Bronchial epithelial cell (primary cell): ENCODE results near the gene MFNG. TPM values are rescaled to one million over a fixed set of nuclear protein-coding genes. Genes with fewer than 3 reads are reported as not detected.
A peak's percentile ranks its signal among the peaks of the same experiment; 100 is the strongest.

Experiments used
- DNase-seq: peaks from one replicate; pipeline ENCODE4 v3.0.0-alpha.2; 2010; ENCODE audit warnings: low read depth
- FAIRE-seq: peaks from 2 replicates; lab custom pipeline; 2011; peaks lifted over from hg19 to GRCh38; lab: Jason Lieb, UNC
- H3K27me3 ChIP-seq: 2 replicates; pipeline ENCODE4 v1.5.1; 2011; ENCODE audit warnings: low read length; ENCODE audit not compliant: control insufficient read depth, insufficient read depth
- H3K36me3 ChIP-seq: 2 replicates; pipeline ENCODE4 v1.5.1; 2011; ENCODE audit warnings: low read length; ENCODE audit not compliant: control insufficient read depth, insufficient read depth
- H3K4me3 ChIP-seq: 2 replicates; pipeline ENCODE4 v1.5.1; 2011; ENCODE audit warnings: mild to moderate bottlenecking, low read depth, low read length, control low read depth
- total RNA-seq: library from RNA; depleted of rRNA; stranded (reverse); fragments of >200 nt; gene quantifications from 2 replicates; pipeline ENCODE4 v1.2.1, GENCODE V29; 2014
- TF ChIP-seq, protein P1 (sequence below): IDR thresholded peaks from 2 replicates; pipeline ENCODE4 v1.5.1; 2011; ENCODE audit warnings: mild to moderate bottlenecking, moderate library complexity, low read length, control low read depth, inconsistent platforms; ENCODE audit not compliant: insufficient read depth, severe bottlenecking

MFNG gene
- total RNA-seq, 1 donor from 2014 or later, result 0.26 TPM

DNA sequence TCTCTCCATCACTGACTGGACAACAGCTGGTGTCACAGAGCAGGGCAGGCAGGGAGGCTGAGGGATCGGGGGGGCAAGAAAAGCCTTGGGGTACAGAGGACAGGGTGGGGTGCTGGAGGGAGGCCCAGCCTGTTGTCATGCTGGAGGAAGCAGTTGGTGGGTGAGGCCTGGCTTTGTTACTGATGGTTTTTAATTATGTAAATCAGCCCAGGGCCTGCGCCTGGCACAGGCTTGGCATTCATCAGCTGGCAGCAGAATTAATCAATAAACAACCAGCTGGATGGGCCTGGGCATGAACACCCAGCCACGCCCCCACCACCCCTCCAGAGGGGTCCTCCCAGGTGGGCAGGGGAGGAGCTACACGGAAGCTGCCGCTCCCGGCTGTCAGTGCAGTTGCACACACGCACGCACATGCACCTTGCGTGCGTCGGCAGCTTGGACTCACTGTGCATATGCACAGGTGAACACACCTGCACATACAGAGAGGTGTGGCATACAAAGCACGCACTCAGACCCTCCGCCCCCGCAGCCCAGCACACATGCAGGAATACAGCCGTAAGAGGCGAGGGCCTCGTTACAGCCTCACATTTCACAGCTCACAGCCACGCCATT lies 37.6 kb downstream of the MFNG start:
- Histone ChIP-seq H3K27me3 (peaks cover 3% of the 10 kb centered on the region), H3K36me3 (no peaks in the 10 kb centered on the region), H3K4me3 (no peak overlapping the region)
- DNase-seq (peak; percentile 54), FAIRE-seq (no peak)
- TF ChIP-seq, protein P1, sequence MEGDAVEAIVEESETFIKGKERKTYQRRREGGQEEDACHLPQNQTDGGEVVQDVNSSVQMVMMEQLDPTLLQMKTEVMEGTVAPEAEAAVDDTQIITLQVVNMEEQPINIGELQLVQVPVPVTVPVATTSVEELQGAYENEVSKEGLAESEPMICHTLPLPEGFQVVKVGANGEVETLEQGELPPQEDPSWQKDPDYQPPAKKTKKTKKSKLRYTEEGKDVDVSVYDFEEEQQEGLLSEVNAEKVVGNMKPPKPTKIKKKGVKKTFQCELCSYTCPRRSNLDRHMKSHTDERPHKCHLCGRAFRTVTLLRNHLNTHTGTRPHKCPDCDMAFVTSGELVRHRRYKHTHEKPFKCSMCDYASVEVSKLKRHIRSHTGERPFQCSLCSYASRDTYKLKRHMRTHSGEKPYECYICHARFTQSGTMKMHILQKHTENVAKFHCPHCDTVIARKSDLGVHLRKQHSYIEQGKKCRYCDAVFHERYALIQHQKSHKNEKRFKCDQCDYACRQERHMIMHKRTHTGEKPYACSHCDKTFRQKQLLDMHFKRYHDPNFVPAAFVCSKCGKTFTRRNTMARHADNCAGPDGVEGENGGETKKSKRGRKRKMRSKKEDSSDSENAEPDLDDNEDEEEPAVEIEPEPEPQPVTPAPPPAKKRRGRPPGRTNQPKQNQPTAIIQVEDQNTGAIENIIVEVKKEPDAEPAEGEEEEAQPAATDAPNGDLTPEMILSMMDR, result no peak

DNA sequence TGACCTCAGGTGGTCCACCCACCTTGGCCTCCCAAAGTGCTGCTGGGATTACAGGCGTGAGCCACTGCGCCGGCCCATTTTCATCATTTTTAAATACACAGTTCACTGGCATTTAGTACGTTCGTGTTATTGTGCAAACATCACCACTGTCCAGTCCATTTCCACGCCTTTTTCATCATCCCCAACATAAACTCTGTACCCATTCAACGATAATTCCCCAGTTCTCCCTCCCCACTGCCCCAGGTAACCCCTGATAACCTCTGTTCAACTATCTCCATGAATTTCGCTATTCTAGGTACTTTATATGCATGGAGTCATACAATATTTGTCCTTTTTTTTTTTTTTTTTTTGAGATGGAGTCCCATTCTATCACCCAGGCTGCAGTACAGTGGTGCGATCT lies 40.7 kb downstream of the MFNG start:
- FAIRE-seq, result no peak
- H3K27me3 ChIP-seq, result peaks cover 3% of the 10 kb centered on the region

DNA sequence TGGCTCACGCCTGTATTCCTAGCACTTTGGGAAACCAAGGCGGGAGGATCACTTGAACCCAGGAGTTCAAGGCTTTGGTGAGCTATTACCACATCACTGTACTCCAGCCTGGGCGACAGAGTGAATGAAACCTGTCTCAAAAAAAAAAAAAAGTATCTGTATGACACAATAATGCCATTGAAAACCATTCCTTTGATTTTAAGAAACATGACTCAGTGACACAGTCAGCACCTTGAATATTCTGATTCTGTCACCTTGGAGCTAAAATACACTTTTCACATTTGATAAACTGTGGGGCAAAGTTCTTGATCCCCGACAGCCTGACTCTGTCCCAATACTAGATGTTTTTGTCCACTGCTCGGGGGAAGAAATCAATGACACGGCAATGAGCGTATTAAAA lies 42.2 kb downstream of the MFNG start:
- no peak for FAIRE-seq

More for the DNA sequence above, 40.7 kb downstream of the MFNG start:
- DNase-seq, result no peak
- TF ChIP-seq, protein P1, result no peak
- H3K4me3 ChIP-seq, result no peak overlapping the region
- no peaks in the 10 kb centered on the region for H3K36me3 ChIP-seq

DNA sequence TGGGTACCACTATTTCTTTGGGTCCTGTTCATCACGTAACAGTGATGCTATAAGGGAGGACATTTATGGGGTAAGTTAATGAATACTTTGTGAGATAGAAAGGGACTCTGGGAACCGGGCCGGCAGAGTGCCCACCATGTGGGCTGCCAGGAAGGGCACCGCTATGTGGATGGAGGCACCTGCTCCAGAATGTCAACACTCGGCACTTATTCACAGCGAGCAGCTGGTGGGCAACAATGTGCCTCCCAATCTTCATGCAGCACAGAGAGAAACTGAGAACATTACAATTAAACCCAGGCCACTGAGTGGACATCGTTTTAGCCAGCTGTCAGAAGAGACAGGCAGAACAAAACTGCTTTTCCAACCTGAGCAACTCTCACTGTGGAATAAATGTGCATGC lies 43.1 kb downstream of the MFNG start:
- TF ChIP-seq, protein P1, result no peak
- DNase-seq, result no peak
- H3K27me3 ChIP-seq, result peaks cover 3% of the 10 kb centered on the region
- FAIRE-seq, result no peak
- H3K36me3 ChIP-seq, result no peaks in the 10 kb centered on the region
- no peak overlapping the region for H3K4me3 ChIP-seq

More for the DNA sequence above, 42.2 kb downstream of the MFNG start:
- peak; percentile 40 for DNase-seq
- TF ChIP-seq, protein P1, result no peak
- Histone ChIP-seq H3K4me3 (no peak overlapping the region), H3K27me3 (peaks cover 3% of the 10 kb centered on the region), H3K36me3 (no peaks in the 10 kb centered on the region)

DNA sequence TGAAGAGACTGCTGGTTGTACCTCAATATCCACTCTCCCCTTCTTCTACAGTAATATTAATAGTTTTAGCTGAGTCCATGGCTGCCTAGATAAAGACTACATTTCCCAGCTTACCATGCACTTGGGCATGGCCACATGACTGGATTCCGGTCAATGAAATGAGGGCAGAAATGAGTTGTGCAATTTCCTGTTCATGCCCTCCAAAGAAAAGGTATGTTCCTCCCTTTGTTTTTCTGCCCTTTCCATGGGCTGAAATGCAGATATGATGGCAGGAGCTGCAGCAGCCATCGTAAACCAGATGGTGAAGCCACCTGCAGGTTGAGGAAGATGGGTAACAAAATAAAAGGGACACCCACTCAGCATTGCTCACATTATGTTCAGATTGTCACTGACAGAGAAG lies 43.6 kb downstream of the MFNG start:
- Histone ChIP-seq H3K36me3 (no peaks in the 10 kb centered on the region), H3K27me3 (peaks cover 3% of the 10 kb centered on the region), H3K4me3 (no peak overlapping the region)
- FAIRE-seq (no peak), DNase-seq (peak; percentile 67)
- TF ChIP-seq, protein P1, result no peak

DNA sequence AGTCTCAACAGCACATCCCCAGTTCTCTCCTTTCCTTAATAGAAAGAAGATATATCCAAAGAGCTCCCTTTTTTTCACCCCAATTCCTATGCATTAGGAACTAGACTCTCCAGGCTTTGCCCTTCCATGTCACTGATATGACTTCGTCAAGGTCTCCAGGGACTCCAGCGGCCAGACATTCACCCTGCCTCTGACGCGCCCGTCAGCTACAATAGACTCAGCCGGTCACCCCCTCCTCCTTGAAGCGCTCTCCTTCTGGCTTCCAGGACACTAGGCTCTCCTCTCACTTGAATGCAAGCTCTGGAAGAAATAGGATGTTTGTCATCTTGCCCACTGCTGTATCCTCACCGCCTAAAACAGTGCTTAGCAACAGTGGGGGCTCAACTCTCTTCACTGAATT lies 44.0 kb downstream of the MFNG start:
- Histone ChIP-seq H3K36me3 (no peaks in the 10 kb centered on the region), H3K4me3 (no peak overlapping the region), H3K27me3 (no peaks in the 10 kb centered on the region)
- FAIRE-seq (no peak), DNase-seq (no peak)
- TF ChIP-seq, protein P1, result no peak
